ENCODE results near the gene GSTCD. TPM values are rescaled to one million over a fixed set of nuclear protein-coding genes. Genes with fewer than 3 reads are reported as not detected.
"Not testable (repeated sequence)": the region's sequence is repeated elsewhere in the genome, so short reads cannot be mapped to it uniquely, and the experiment has no call there.

The GSTCD gene
- total and polyA plus RNA-seq, 2 donors (not counting 1 experiment from before 2014, with no cell fraction given) = 5.0 to 13.2 TPM

GRCh38 chr4:105772065-105772464 lies 63.5 kb downstream of the GSTCD start:
- POLR2A ChIA-PET; H3K4me2 ChIP-seq (replicated peaks; ENCODE audit: low read depth, low read length, poor library complexity, severe bottlenecking); H3K4me1 ChIP-seq (ENCODE audit: control insufficient read depth in 2 of 2, insufficient read depth in 2 of 2, low read length in 2 of 2); CTCF ChIA-PET; H3K9ac ChIP-seq (ENCODE audit: low read length); ATAC-seq (ENCODE audit: low read depth); H3K9me3 Mint-ChIP-seq (ENCODE audit: insufficient read depth); H3K9me3 ChIP-seq (ENCODE audit: control extremely low read depth in 1 of 3, control insufficient read depth in 2 of 3, insufficient read depth in 1 of 3, low read length in 2 of 3); H3K27ac ChIP-seq (ENCODE audit: low read length in 2 of 2); intact Hi-C loops (cut with micrococcal nuclease); H3K27me3 Mint-ChIP-seq; H4K20me1 ChIP-seq (ENCODE audit: control insufficient read depth, insufficient read depth, low read length, poor library complexity, severe bottlenecking); H3K4me1 Mint-ChIP-seq; H3K27ac Mint-ChIP-seq; DNase-seq; H3K4me3 Mint-ChIP-seq; H3K27me3 ChIP-seq (replicated peaks in 1 of 4; ENCODE audit: control extremely low read depth in 1 of 4, control insufficient read depth in 3 of 4, insufficient read depth in 4 of 4, low read length in 3 of 4); H3K4me3 ChIP-seq (ENCODE audit: control extremely low read depth in 1 of 5, extremely low read depth in 1 of 5, insufficient read depth in 1 of 5, low read depth in 2 of 5, low read length in 4 of 5); H3K79me2 ChIP-seq (ENCODE audit: control insufficient read depth, insufficient read depth, low read length); H3K36me3 ChIP-seq (replicated peaks in 1 of 2; ENCODE audit: control extremely low read depth in 1 of 2, control insufficient read depth in 1 of 2, extremely low read depth in 1 of 2, insufficient read depth in 2 of 2, low read length in 1 of 2); H2AFZ ChIP-seq (ENCODE audit: insufficient read depth, low read depth, low read length, poor library complexity, severe bottlenecking): not testable (repeated sequence)

GRCh38 chr4:105775760-105776415 lies 67.3 kb downstream of the GSTCD start:
- H3K4me3 Mint-ChIP-seq; H3K27me3 ChIP-seq (replicated peaks in 1 of 4; ENCODE audit: control extremely low read depth in 1 of 4, control insufficient read depth in 3 of 4, insufficient read depth in 4 of 4, low read length in 3 of 4); H3K79me2 ChIP-seq (ENCODE audit: control insufficient read depth, insufficient read depth, low read length); H3K27ac ChIP-seq (ENCODE audit: low read length in 2 of 2); H3K4me1 ChIP-seq (ENCODE audit: control insufficient read depth in 2 of 2, insufficient read depth in 2 of 2, low read length in 2 of 2); ATAC-seq (ENCODE audit: low read depth); H3K4me2 ChIP-seq (replicated peaks; ENCODE audit: low read depth, low read length, poor library complexity, severe bottlenecking); POLR2A ChIA-PET; H3K9me3 ChIP-seq (ENCODE audit: control extremely low read depth in 1 of 3, control insufficient read depth in 2 of 3, insufficient read depth in 1 of 3, low read length in 2 of 3); H4K20me1 ChIP-seq (ENCODE audit: control insufficient read depth, insufficient read depth, low read length, poor library complexity, severe bottlenecking); H3K9ac ChIP-seq (ENCODE audit: low read length); DNase-seq; H3K9me3 Mint-ChIP-seq (ENCODE audit: insufficient read depth); H3K27me3 Mint-ChIP-seq; H3K27ac Mint-ChIP-seq; CTCF ChIA-PET; H3K4me1 Mint-ChIP-seq; H2AFZ ChIP-seq (ENCODE audit: insufficient read depth, low read depth, low read length, poor library complexity, severe bottlenecking); intact Hi-C loops (cut with micrococcal nuclease); H3K36me3 ChIP-seq (replicated peaks in 1 of 2; ENCODE audit: control extremely low read depth in 1 of 2, control insufficient read depth in 1 of 2, extremely low read depth in 1 of 2, insufficient read depth in 2 of 2, low read length in 1 of 2); H3K4me3 ChIP-seq (ENCODE audit: control extremely low read depth in 1 of 5, extremely low read depth in 1 of 5, insufficient read depth in 1 of 5, low read depth in 2 of 5, low read length in 4 of 5): not testable (repeated sequence)
- WGBS (ENCODE audit: insufficient coverage) = 99% methylated on average over 7 of the region's 9 CpGs

Measured in B cell (primary cell).